NCI-H460 (cell line): ENCODE results near the gene AMN. TPM values are rescaled to one million over a fixed set of nuclear protein-coding genes. Genes with fewer than 3 reads are reported as not detected.
A peak's percentile ranks its signal among the peaks of the same experiment; 100 is the strongest.

Source experiments
- DNase-seq: peaks from one replicate; pipeline ENCODE4 v3.0.0-alpha.2; 2016; ENCODE audit warnings: low read depth; ENCODE audit errors: extremely low read depth
- total RNA-seq: library from RNA; depleted of rRNA; stranded (reverse); fragments of >200 nt; shearing (Covaris generic); gene quantifications from 2 replicates; pipeline ENCODE4 v1.2.3, GENCODE V29; 2014

Gene AMN
- total RNA-seq, 1 experiment from 2014 or later = 0.20 TPM

DNA sequence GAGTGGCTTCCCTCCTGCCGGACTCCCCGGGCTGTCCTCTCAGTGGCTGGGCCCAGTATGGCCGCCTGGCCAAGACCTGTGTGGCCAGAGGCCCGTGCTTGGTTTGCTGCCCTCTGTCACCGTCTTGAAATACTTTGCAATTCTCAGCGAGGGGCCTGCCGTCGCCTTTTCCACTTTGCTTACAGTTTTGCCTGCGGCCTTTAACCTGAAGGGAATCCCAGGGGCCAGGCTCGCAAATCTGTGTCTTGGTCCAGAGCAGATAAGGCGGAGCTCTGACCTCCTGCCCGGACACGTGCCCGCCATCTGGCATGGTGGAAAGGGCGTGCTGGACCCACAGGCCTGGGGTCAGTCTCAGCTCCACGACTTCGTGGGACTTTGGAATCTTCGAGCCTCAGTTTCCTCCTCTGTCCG, 10.9 kb upstream of the AMN start:
- DNase-seq = no peak

DNA sequence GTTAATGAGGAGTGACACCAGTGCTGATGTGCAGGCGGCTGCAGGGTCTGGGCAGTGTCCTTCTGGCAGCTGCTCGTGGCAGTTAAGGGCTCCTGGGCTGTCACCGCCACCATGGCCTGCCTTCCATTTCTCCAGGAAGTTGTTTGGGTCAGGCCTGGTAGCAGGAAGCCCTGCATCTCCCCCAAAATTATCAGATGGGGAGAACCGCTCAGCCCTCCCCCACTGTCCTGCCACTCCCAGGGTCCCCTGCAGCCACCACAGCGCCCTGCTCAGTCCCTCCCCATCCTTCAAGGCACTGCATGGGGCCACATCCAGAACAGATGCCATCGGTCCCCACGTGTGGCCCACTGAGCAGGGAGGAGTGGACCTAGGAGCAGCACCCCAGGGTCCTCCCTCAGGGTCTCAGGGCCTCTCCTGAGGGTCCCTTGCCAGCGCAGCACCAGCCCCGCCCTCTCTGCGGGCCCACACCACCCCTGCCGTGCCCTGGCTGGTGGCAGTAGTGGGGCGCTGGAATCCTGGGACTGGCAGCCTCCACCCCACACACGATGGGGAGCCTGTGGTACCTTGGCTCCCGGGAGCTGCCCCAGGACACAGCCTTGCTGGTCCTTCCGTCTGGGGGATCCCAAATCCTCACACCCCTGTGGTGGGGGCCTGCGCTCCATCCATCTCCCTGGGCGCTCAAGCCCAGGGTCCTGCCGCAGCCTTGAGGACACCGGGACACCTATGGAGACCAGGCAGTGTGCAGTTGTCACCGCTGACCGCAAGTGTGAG, 10.3 kb upstream of the AMN start:
- no peak for DNase-seq

DNA sequence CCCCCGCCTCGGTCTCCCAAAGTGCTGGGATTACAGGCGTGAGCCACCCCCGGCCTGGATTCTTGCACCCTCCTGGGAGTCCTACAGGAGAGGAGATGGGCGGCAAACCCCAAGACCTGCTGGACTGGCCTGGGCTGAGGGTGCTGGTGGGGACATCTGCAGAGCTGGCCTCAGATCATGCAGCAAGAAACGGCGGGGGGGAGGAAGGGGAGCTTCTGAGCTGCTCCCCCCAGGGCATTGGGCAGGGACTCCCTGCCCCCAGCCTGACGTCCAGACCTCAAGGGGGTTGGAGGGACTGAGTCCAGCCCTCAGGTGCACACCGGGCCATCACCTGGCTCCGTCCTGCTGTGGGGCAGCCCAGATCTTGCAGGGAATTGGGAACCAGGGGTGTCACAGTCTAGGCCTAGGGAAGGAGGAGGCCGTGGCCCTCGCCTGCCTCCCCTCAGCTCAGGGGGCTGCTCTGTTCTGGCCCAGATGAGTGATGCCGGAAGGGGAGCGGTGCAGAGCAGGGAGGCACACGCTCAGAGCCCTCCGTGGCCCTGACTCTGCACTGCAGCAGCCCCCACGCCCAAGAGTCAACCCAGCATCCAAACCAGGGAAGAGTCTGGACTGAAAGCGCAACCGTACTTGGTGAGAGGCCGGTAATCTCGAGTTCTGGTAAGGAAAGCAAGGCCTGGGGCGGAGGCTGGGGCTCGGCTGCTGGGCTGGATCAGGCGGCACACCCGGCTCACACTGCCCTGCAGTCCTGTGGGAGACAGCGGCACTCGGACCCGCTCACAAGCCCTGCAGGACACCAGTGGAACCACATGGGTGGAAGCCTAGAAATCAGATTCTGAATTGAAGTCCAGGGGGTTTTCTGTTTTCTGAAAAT, 8.9 kb upstream of the AMN start:
- no peak for DNase-seq

DNA sequence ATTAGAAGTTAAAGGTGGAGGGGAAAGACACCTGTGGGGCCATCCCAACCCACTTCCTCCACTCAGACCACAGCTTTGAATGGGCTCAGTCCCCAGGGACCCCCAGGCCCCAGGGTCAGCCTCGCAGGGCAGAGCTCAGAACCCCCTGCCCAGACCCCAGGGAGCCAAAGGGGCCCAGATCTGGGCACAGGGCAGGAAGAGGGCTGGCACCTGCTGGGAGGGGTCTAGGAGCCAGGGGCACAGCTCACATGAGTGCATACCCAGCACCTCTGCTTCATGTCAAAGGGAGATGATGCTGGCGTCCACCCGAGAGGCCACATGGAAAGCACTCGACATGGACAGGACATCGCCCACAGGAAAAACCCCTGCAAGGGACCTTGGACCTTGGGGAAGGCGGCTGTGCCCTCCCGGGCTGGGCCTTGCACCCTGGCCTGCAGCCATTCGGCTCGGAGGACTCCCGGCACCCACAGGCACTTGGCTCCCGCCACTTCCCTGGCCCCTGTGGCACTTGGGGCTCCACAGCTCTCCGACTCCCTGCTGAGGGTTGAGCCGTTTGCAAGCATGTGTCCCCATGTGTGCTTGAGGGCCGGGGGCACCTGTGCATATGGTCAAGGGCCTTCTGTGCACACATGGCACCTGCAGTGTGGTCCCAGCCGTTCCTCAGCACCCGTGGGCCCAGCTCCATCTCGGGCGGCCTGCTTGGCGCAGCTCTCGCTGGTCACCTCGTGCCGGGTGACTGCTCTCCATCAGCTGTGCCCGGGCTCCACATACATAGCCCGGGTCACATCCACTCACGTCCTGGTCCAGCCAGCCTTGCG, 7.8 kb upstream of the AMN start:
- no peak for DNase-seq

GRCh38 chr14:102915292-102916110, 7.0 kb upstream of the AMN start:
- DNase-seq = no peak

- no peak for DNase-seq
These were observed 6.0 kb upstream of the AMN start for GRCh38 chr14:102916347-102917055.

DNA sequence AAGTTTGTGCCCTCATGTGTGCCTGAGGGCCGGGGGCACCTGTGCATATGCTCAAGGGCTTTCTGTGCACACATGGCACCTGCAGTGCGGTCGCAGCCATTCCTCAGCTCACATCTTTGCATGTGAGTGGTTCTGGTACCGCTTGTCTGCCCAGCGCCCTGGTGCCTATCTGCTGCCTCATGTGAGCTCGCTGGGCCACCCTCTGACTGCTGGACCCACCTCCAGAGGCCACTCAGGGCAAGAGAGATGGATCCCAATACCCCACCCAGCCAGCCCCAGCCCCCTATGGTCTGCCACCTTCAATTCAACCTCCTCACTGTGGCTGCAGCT, 5.4 kb upstream of the AMN start:
- no peak for DNase-seq

DNA sequence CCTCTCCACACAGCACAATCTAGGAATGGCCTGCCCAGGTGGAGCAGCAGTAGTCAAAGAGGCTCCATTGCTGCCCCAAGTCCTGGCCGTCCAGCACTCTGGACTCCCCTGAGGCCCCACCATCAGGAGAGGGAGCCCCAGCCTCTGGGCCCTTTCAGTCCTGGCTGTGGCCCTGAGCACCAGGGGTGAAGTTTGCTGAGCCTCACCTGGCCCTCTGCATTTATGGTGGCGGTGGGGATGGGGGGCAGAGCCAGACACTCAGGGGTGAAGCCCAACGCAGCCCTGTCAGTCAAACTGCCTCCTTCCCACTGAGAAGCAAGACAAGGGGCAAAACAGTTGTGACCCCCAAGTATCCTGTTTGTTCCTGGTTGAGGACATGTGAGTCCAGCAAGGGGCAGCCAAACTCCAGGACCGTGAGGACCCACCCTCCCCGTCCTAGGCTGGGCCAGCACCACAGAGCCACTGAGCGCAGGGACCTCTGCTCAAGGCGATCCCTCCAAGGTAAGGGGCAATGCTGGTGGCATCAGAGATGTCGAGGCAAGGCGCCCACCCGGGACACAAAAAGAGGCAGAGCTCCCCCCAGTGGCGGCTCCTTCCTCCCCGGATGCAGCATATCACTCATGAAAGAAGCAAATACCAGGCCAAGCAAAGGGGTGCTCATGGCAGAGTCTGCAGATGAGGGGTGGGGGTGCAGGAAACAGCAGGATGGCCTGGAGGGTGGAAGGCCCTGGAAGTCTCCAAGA, 4.8 kb upstream of the AMN start:
- DNase-seq = peak; percentile 13

- DNase-seq = no peak
These were observed 4.0 kb upstream of the AMN start for GRCh38 chr14:102918438-102918837.

DNA sequence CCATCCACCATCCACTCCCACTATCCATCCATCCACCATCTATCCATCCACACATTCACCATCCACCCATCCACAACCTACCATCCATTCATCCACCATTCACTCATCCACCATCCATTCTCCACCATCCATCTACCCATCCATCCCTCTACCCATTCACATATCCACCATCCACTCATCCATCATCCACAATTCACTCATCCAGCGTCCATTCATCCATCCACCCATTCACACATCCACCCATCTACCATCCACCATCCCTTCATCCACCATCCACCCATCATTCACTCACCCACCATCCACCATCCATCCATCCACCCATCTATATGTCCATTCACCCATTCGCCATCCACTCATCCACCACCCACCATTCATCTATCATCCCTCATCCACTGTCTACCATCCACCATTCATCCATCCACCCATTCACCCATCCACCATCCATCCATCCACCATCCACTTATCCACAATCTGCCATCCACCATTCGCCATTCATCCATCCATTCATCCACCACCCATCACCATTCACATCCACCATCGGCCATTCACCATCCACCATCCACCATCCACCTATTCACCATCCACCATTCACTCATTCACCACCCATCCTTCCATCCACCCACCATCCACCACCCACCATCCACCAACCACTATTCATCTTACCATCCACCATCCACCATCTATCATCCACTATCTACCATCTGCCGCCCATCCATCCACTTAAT, 2.0 kb upstream of the AMN start:
- no peak for DNase-seq

GRCh38 chr14:102920998-102921304, 1.5 kb upstream of the AMN start:
- DNase-seq = no peak

DNA sequence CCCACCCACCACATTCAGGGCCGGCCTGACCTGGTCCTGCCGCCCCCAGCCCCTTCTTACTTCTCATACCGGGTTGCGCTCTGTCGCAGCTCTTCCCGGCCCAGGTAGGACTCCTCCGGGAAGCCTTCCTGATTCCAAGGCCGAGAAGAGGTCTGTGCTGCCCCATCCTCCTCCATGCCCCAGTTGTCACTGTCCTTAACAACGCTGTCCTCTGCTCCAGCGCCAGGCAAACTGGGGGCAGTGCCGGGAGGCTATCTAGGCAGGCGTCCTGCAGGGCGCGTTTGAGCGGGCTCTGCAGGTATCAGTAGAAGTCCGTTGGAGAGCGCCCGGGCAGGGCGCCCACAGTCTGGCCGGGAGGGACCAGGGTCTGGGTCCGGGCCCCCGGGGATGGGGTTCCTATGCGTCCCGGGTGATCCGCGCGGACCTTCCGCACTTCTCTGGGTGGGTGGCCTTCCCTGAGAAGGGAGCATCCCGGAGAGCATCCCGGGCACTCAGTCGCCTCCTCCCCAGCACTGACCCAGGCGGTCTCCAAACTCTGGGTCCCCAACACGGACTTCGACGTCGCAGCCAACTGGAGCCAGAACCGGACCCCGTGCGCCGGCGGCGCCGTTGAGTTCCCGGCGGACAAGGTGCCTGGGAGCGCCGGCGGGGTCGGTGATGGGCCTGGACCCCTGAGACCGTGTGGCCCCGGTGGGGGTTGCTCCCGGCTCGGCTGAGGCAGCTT, 900 bp downstream of the AMN start:
- no peak for DNase-seq

DNA sequence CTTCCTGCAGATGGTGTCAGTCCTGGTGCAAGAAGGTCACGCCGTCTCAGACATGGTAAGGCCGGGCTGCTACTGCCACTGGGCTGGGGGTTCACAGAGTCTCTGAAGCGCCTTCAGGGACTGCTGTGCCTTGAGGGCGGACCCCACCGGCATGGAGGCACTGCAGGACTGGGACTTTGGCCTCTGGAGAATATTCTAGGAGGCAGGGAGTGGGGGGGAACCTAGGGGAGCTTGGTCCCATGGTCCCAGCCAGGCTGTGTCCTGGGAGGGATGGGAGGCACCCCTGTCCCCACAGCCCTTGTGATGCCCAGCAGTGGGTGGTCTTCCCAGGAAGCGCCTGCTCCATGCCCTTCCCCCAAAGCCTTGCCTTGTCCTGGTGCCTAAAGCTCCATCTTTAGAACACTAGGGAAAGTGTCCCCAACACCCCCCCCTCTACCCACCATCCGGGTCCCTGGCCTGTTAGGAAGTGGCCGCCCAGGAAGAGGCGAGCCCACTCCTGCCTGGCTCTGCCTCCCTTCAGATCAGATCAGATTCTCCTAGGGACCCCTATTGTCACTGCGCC, 1.5 kb downstream of the AMN start:
- DNase-seq = no peak

DNA sequence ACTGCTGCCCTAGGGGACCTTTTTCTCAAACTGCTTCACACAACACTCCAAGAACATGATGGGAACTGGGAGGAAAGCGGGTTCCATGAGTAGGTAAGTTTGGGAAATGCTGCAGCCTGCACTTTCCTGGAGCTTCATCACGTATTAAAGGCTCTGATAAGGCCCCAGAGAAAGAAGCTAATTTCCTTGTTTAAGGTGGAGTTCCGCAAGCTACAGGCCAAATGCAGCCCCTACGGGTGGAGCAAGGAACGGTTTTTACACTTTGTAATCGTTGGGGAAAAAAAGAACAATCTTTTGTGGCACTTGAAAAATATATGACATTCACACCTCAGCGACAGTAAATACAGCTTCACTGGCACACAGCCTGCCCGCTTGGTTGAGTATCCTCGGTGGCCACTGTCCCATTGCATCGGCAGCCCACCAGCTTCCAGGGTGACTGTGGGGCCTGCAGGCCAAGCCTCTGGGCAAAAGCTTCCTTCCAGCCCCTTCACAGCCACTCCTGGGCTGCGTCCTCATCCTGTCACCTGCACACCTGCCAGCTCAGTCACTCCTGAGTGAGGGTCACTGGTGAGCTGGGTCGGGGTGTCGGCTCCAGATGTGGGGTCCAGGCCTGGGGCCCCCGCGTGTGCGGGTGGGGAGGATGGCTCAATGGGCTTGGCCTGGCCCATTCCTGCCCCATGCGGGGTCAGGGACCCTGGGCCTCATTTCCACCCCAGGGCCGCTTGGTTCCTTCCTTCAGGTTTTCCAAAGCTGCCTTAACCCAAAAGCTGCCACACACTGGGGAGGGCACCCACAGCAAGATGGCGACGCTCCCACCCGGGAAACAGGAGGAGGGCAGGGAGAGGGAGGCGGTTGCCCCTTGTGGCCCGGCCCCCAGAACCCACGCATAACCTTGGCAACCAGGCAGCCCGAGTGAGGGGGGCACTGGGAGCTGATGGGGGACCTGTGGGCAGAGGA, 2.4 kb downstream of the AMN start:
- DNase-seq = no peak

DNA sequence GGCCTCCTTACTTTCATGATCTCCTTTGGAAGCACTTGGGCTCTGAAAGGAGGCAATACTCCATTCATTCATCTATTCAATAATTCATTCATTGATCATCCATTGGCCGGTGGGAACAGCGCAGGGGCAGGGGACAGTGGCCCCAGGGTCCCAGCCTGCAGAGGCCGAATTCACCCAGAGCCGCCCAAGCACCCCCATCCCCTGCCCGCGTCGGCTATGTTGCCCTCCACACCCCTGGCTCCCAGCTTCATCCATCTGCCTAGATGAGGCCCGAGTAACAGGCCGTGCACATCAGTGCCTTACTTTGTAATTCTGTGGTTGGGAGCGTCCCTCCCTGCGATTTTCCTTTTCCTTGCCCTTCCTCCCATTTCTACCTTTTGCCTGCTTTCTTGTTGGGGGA, 3.2 kb downstream of the AMN start:
- no peak for DNase-seq

DNA sequence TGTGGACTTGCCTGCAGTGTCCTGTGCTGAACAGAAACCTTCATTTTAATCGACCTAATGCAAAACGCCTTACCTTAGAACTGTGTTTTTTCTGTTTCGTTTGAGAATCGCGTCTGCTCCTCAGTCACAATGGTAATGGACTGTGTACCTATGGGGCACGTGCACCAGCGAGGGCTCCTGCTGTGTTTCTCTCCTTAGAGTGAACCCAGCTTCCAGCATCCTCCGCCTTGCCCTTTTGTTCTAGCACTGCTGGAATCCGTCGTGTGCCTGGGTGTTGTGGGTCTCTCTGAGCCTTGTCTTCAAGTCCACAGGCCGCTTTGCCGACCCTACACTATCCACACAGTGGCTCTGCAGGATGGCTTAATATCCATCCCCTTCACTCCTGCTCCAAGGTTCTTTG, 3.6 kb downstream of the AMN start:
- DNase-seq = no peak
